A673 (cell line): ENCODE results near the gene RALGPS1. TPM values are rescaled to one million over a fixed set of nuclear protein-coding genes. Genes with fewer than 3 reads are reported as not detected.

Source experiments
- BruUV-seq: library from RNA; stranded (reverse); fragments of 400-500 nt; replicated peaks from 2 replicates; lab custom pipeline; 2021; lab: Mats Ljungman, UMichigan
- CTCF ChIA-PET: fragments of 300-600 bp; sonication (Branson Sonifier 250); formaldehyde crosslinking; loops from one replicate; lab custom pipeline; 2022; ENCODE audit warnings: antibody characterized with exemption; lab: Charles Lee
- POLR2A ChIA-PET: fragments of 300-600 bp; sonication (Branson Sonifier 250); formaldehyde crosslinking; loops from one replicate; lab custom pipeline; 2022; ENCODE audit warnings: antibody characterized with exemption; ENCODE audit not compliant: low non-redundant PET; lab: Charles Lee
- DNase-seq: peaks from one replicate; pipeline ENCODE4 v3.0.0-alpha.2; 2015; ENCODE audit warnings: low spot score
- H3K27ac ChIP-seq: fragments of 200-600 bp; sonication (generic); 2 replicates; pipeline ENCODE4 v1.5.1; 2016; ENCODE audit warnings: mixed run types, low read depth, mild to moderate bottlenecking, mixed read lengths, antibody characterized with exemption, low read length; ENCODE audit not compliant: poor library complexity, severe bottlenecking
- H3K27me3 ChIP-seq: fragments of 200-600 bp; sonication (generic); replicated peaks from 2 replicates; pipeline ENCODE4 v1.6.1; 2017; ENCODE audit warnings: mixed run types, low read depth, mild to moderate bottlenecking, mixed read lengths, antibody characterized with exemption, low read length; ENCODE audit not compliant: insufficient read depth, poor library complexity
- H3K36me3 ChIP-seq: fragments of 200-600 bp; sonication (generic); 2 replicates; pipeline ENCODE4 v1.6.1; 2016; ENCODE audit warnings: mixed run types, mild to moderate bottlenecking, mixed read lengths, antibody characterized with exemption, low read length; ENCODE audit not compliant: insufficient read depth, poor library complexity, severe bottlenecking
- H3K4me1 ChIP-seq: fragments of 200-600 bp; sonication (generic); 2 replicates; pipeline ENCODE4 v1.6.1; 2017; ENCODE audit warnings: mixed run types, mild to moderate bottlenecking, mixed read lengths, antibody characterized with exemption, low read length; ENCODE audit not compliant: insufficient read depth, poor library complexity, severe bottlenecking
- H3K4me3 ChIP-seq: fragments of 200-600 bp; sonication (generic); 2 replicates; pipeline ENCODE4 v1.5.1; 2016; ENCODE audit warnings: low read depth, mixed run types, mild to moderate bottlenecking, mixed read lengths, low read length; ENCODE audit not compliant: poor library complexity, severe bottlenecking
- H3K9me3 ChIP-seq: fragments of 200-600 bp; sonication (generic); 2 replicates; pipeline ENCODE4 v1.6.1; 2016; ENCODE audit warnings: mixed run types, low read depth, mild to moderate bottlenecking, mixed read lengths, antibody characterized with exemption, low read length; ENCODE audit not compliant: poor library complexity, severe bottlenecking
- CTCF ChIP-seq: fragments of 300-800, 200-600 bp; sonication (generic); conservative IDR thresholded peaks from 2 replicates; pipeline ENCODE4 v1.5.1; 2017; ENCODE audit warnings: low read depth, mild to moderate bottlenecking, antibody characterized with exemption, low read length, moderate library complexity, mixed read lengths
- EZH2 ChIP-seq: fragments of 200-600 bp; sonication (generic); IDR thresholded peaks from 2 replicates; pipeline ENCODE4 v1.6.1; 2017; ENCODE audit warnings: borderline replicate concordance, low read depth, mild to moderate bottlenecking, mixed read lengths, antibody characterized with exemption, low read length; ENCODE audit not compliant: poor library complexity, severe bottlenecking
- intact Hi-C: fragments of 100-400 bp; cut with micrococcal nuclease; formaldehyde crosslinking; loops from one replicate; pipeline ENCODE4 v1.10.0; 2022; ENCODE audit not compliant: unreplicated experiment
- total RNA-seq: library from RNA; stranded (reverse); gene quantifications from 2 replicates; pipeline ENCODE4 v1.2.3, GENCODE V29; 2021

The RALGPS1 gene
- total RNA-seq, 1 experiment from 2014 or later = 3.9 TPM

GRCh38 chr9:127147251-127147650, 232.7 kb downstream of the RALGPS1 start:
- TF ChIP-seq CTCF = no peak
- TF ChIP-seq EZH2 = no peak
- BruUV-seq = no TSS peak
- intact Hi-C loops = no loop called here
- no peak overlapping the region for H3K27ac ChIP-seq
- H3K9me3 ChIP-seq = no peaks in the 10 kb centered on the region
- no peak for DNase-seq
- no peaks in the 10 kb centered on the region for H3K4me1 ChIP-seq
- H3K4me3 ChIP-seq = no peak overlapping the region
- H3K27me3 ChIP-seq = no peaks in the 10 kb centered on the region
- ChIA-PET CTCF (no interaction called here), POLR2A (interaction anchor here (0.6 kb wide), 1 partner anchor 12 kb away, joined by 4 read pairs; no protein-coding TSS in a partner anchor)
- H3K36me3 ChIP-seq = no peaks in the 10 kb centered on the region

GRCh38 chr9:127148014-127148413, 233.4 kb downstream of the RALGPS1 start:
- CTCF ChIA-PET = no interaction called here
- no peaks in the 10 kb centered on the region for H3K36me3 ChIP-seq
- DNase-seq = no peak

GRCh38 chr9:127149010-127149409, 234.4 kb downstream of the RALGPS1 start:
- ChIA-PET POLR2A (no interaction called here), CTCF (no interaction called here)
- TF ChIP-seq EZH2 (no peak), CTCF (no peak)
- no peak for DNase-seq
- no peaks in the 10 kb centered on the region for H3K27me3 ChIP-seq
- BruUV-seq = no TSS peak
- H3K4me3 ChIP-seq = no peak overlapping the region
- H3K27ac ChIP-seq = no peak overlapping the region
- no peaks in the 10 kb centered on the region for H3K4me1 ChIP-seq
- intact Hi-C loops = no loop called here
- H3K36me3 ChIP-seq = no peaks in the 10 kb centered on the region
- no peaks in the 10 kb centered on the region for H3K9me3 ChIP-seq

More at GRCh38 chr9:127148014-127148413, 233.4 kb downstream of the RALGPS1 start:
- H3K27me3 ChIP-seq = no peaks in the 10 kb centered on the region
- H3K4me1 ChIP-seq = no peaks in the 10 kb centered on the region
- H3K4me3 ChIP-seq = no peak overlapping the region
- H3K9me3 ChIP-seq = no peaks in the 10 kb centered on the region
- no TSS peak for BruUV-seq
- no peak for TF ChIP-seq CTCF
- no peak for TF ChIP-seq EZH2
- no peak overlapping the region for H3K27ac ChIP-seq
- intact Hi-C loops = no loop called here
- POLR2A ChIA-PET = interaction anchor here (0.6 kb wide), 1 partner anchor 11 kb away, joined by 4 read pairs; no protein-coding TSS in a partner anchor
